H1 (cell line): Measurements from ENCODE around the gene PDCD6IP. TPM values are rescaled to one million over a fixed set of nuclear protein-coding genes. Genes with fewer than 3 reads are reported as not detected.
A peak's percentile ranks its signal among the peaks of the same experiment; 100 is the strongest.

ENCODE experiments used
- CTCF ChIA-PET: fragments of 300-600 bp; sonication (Branson Sonifier 250); formaldehyde crosslinking; loops from one replicate; lab custom pipeline; 2021; ENCODE audit not compliant: partially characterized antibody; lab: Charles Lee
- POLR2A ChIA-PET: fragments of 300-600 bp; sonication (Branson Sonifier 250); formaldehyde crosslinking; loops from one replicate; lab custom pipeline; 2021; ENCODE audit warnings: inconsistent platforms; ENCODE audit not compliant: partially characterized antibody; lab: Charles Lee
- DNase-seq, 2 experiments: peaks; one replicate each; pipeline versions ENCODE4 v3.0.0 to v3.0.0-alpha.2; 2010 to 2022; ENCODE audit warnings: low spot score in 2 of 2, low read depth in 1 of 2, mixed read lengths in 1 of 2
- FAIRE-seq: peaks from 2 replicates; lab custom pipeline; 2011; peaks lifted over from hg19 to GRCh38; lab: Jason Lieb, UNC
- H2AFZ ChIP-seq: 2 replicates; pipeline ENCODE4 v1.8.1; 2012; ENCODE audit warnings: low read length, inconsistent platforms
- H2AK5ac ChIP-seq: 2 replicates; pipeline ENCODE4 v1.6.1; 2013; ENCODE audit warnings: low read depth, low read length
- H2BK120ac ChIP-seq: replicated peaks from 2 replicates; pipeline ENCODE3; 2013; ENCODE audit warnings: low read depth, low read length, inconsistent platforms
- H2BK12ac ChIP-seq: 2 replicates; pipeline ENCODE4 v1.6.1; 2013; ENCODE audit warnings: low read depth, low read length
- H2BK15ac ChIP-seq: 2 replicates; pipeline ENCODE4 v1.6.1; 2013; ENCODE audit warnings: low read length
- H2BK20ac ChIP-seq: 2 replicates; pipeline ENCODE4 v1.6.1; 2013; ENCODE audit warnings: low read length
- H2BK5ac ChIP-seq: 2 replicates; pipeline ENCODE4 v1.6.1; 2013; ENCODE audit warnings: low read depth, low read length
- H3K14ac ChIP-seq: 2 replicates; pipeline ENCODE4 v1.6.1; 2013; ENCODE audit warnings: inconsistent platforms; ENCODE audit not compliant: insufficient read length
- H3K18ac ChIP-seq: 2 replicates; pipeline ENCODE4 v1.6.1; 2013; ENCODE audit warnings: low read length; ENCODE audit errors: extremely low read depth
- H3K23ac ChIP-seq: 2 replicates; pipeline ENCODE4 v1.6.1; 2013; ENCODE audit warnings: inconsistent platforms; ENCODE audit not compliant: insufficient read length
- H3K23me2 ChIP-seq: 2 replicates; pipeline ENCODE4 v1.6.1; 2013; ENCODE audit warnings: low read depth, low read length
- H3K27ac ChIP-seq: 2 replicates; pipeline ENCODE4 v1.6.1; 2011; ENCODE audit warnings: low read depth, low read length, inconsistent platforms
- H3K27me3 ChIP-seq, 4 experiments: replicated peaks in 1 of 4; 1 replicate in 1 of 4; 2 replicates in 3 of 4; pipeline versions ENCODE4 v1.6.1 to v1.8.1; 2011 to 2013; ENCODE audit warnings: low read length in 3 of 4, mild to moderate bottlenecking in 3 of 4, inconsistent platforms in 2 of 4, mixed read lengths in 2 of 4, moderate library complexity in 1 of 4; ENCODE audit not compliant: control insufficient read depth in 3 of 4, insufficient read depth in 3 of 4; ENCODE audit errors: extremely low read depth in 1 of 4
- H3K36me3 ChIP-seq, 4 experiments: 2 replicates each; pipeline versions ENCODE4 v1.6.1 to v1.8.1; 2011 to 2013; ENCODE audit warnings: mild to moderate bottlenecking in 4 of 4, low read length in 3 of 4, moderate library complexity in 2 of 4, control low read depth in 1 of 4, inconsistent platforms in 1 of 4; ENCODE audit not compliant: insufficient read depth in 4 of 4, control insufficient read depth in 2 of 4
- H3K4ac ChIP-seq: replicated peaks from 2 replicates; pipeline ENCODE3; 2013; ENCODE audit warnings: low read length, low read depth, mixed read lengths, inconsistent platforms; ENCODE audit not compliant: insufficient read length
- H3K4me1 ChIP-seq, 4 experiments: replicated peaks in 1 of 4; 1 replicate in 1 of 4; 2 replicates in 3 of 4; pipeline versions ENCODE4 v1.6.1 to v1.8.1; 2011 to 2013; ENCODE audit warnings: low read length in 3 of 4, inconsistent platforms in 2 of 4, mixed read lengths in 1 of 4; ENCODE audit not compliant: insufficient read depth in 4 of 4, control insufficient read depth in 3 of 4
- H3K4me2 ChIP-seq, 2 experiments: 2 replicates each; pipeline versions ENCODE4 v1.6.1 to v1.8.1; 2011 to 2013; ENCODE audit warnings: low read depth in 2 of 2, low read length in 2 of 2, control low read depth in 1 of 2, inconsistent platforms in 1 of 2, mild to moderate bottlenecking in 1 of 2; ENCODE audit not compliant: insufficient read depth in 1 of 2
- H3K4me3 ChIP-seq, 4 experiments: fragments of 200-600, 300-600 bp in 1 of 4; sonication (generic), shearing (Covaris generic), sonication (Bioruptor Twin) in 1 of 4; 2 replicates each; pipeline versions ENCODE4 v1.5.1 to v1.8.1; 2011 to 2016; ENCODE audit warnings: low read length in 4 of 4, low read depth in 3 of 4, control low read depth in 2 of 4, inconsistent platforms in 2 of 4, mild to moderate bottlenecking in 2 of 4, mixed read lengths in 1 of 4, moderate library complexity in 1 of 4; ENCODE audit not compliant: insufficient read depth in 2 of 4; ENCODE audit errors: extremely low read depth in 1 of 4
- H3K56ac ChIP-seq: replicated peaks from 2 replicates; pipeline ENCODE3; 2013; ENCODE audit warnings: low read depth, mild to moderate bottlenecking, mixed read lengths, low read length, inconsistent platforms; ENCODE audit not compliant: insufficient read length
- H3K79me1 ChIP-seq: 2 replicates; pipeline ENCODE4 v1.6.1; 2013; ENCODE audit warnings: low read depth, low read length, control low read depth
- H3K79me2 ChIP-seq, 2 experiments: 2 replicates each; pipeline versions ENCODE4 v1.6.1 to v1.8.1; 2012 to 2013; ENCODE audit warnings: low read length in 2 of 2, mild to moderate bottlenecking in 2 of 2, inconsistent platforms in 1 of 2; ENCODE audit not compliant: insufficient read depth in 2 of 2, control insufficient read depth in 1 of 2
- H3K9ac ChIP-seq, 4 experiments: replicated peaks in 1 of 4; 1 replicate in 1 of 4; 2 replicates in 3 of 4; pipeline versions ENCODE4 v1.6.1 to v1.8.1; 2011 to 2013; ENCODE audit warnings: low read depth in 3 of 4, low read length in 3 of 4, control low read depth in 2 of 4, mild to moderate bottlenecking in 2 of 4, moderate library complexity in 2 of 4, inconsistent platforms in 1 of 4; ENCODE audit errors: extremely low read depth in 1 of 4
- H3K9me3 ChIP-seq, 2 experiments: 2 replicates each; pipeline versions ENCODE4 v1.6.1 to v1.8.1; 2012 to 2013; ENCODE audit warnings: mild to moderate bottlenecking in 2 of 2, moderate library complexity in 2 of 2, control low read depth in 1 of 2, inconsistent platforms in 1 of 2, low read depth in 1 of 2, low read length in 1 of 2, mixed read lengths in 1 of 2; ENCODE audit not compliant: insufficient read depth in 2 of 2
- H4K20me1 ChIP-seq, 2 experiments: replicated peaks in 1 of 2; 2 replicates each; pipeline versions ENCODE3 to v1.8.1; 2011 to 2013; ENCODE audit warnings: inconsistent platforms in 2 of 2, low read length in 2 of 2, mild to moderate bottlenecking in 1 of 2; ENCODE audit not compliant: insufficient read depth in 2 of 2, control insufficient read depth in 1 of 2
- H4K5ac ChIP-seq: 2 replicates; pipeline ENCODE4 v1.6.1; 2013; ENCODE audit warnings: low read length, low read depth, mixed read lengths, inconsistent platforms; ENCODE audit not compliant: insufficient read length
- H4K8ac ChIP-seq: 2 replicates; pipeline ENCODE4 v1.8.0; 2013; ENCODE audit warnings: mild to moderate bottlenecking, moderate library complexity, low read length, inconsistent platforms; ENCODE audit not compliant: insufficient read depth; ENCODE audit errors: extremely low read depth
- H4K91ac ChIP-seq: replicated peaks from 2 replicates; pipeline ENCODE3; 2013; ENCODE audit warnings: low read length, mixed read lengths, inconsistent platforms; ENCODE audit not compliant: insufficient read length
- CBX5 ChIP-seq: fragments of 300-800, 300-1000 bp; sonication (generic); IDR thresholded peaks from 2 replicates; pipeline ENCODE4 v1.7.1; 2016; ENCODE audit warnings: antibody characterized with exemption, low read length, low read depth
- KDM5A ChIP-seq: fragments of 200-600 bp; IDR thresholded peaks from 2 replicates; pipeline ENCODE4 v1.7.1; 2012; ENCODE audit warnings: mild to moderate bottlenecking, low read length, inconsistent platforms, mixed read lengths
- POLR2AphosphoS5 ChIP-seq: IDR thresholded peaks from 2 replicates; pipeline ENCODE4 v1.6.1; 2011; ENCODE audit warnings: low read depth, low read length
- TAF7 ChIP-seq: optimal IDR thresholded peaks from 2 replicates; pipeline ENCODE3; 2011; ENCODE audit warnings: low read depth, mild to moderate bottlenecking, inconsistent platforms, low read length, moderate library complexity, borderline replicate concordance
- WGBS, 2 experiments: shearing (Covaris generic) in 1 of 2; methylation state at CpG; one replicate each; pipeline versions ENCODE4 v1.1.6 to v1.1.7; 2013 to 2015; ENCODE audit warnings: low lambda C conversion rate in 2 of 2, mixed read lengths in 2 of 2, inconsistent platforms in 1 of 2, low coverage in 1 of 2, missing lambda C conversion rate in 1 of 2; ENCODE audit not compliant: insufficient replicate concordance in 2 of 2, insufficient coverage in 1 of 2, insufficient read length in 1 of 2; ENCODE audit errors: extremely low coverage in 1 of 2, missing lambda C conversion rate in 1 of 2; 5-methylcytosine and 5-hydroxymethylcytosine counted together
- long read RNA-seq, 2 experiments: library from RNA in 1 of 2; library from capped mRNA in 1 of 2; stranded (forward); transcript quantifications; one replicate each; pipeline ENCODE4 v2.0.0, GENCODE V29; 2021; ENCODE audit warnings: inconsistent platforms in 1 of 2
- polyA minus RNA-seq, 3 experiments: library from RNA; depleted of rRNA, polyadenylated mRNA; stranded (reverse); fragments of >200 nt; gene quantifications; 1 replicate in 2 of 3; 2 replicates in 1 of 3; pipeline ENCODE4 v1.2.3, GENCODE V29; 2011
- polyA plus RNA-seq, 7 experiments: library from polyadenylated mRNA; depleted of rRNA in 3 of 7; stranded (reverse) in 5 of 7; unstranded in 2 of 7; fragments of >200 nt in 5 of 7; fragments of 200-250 nt in 2 of 7; gene quantifications; 1 replicate in 5 of 7; 2 replicates in 1 of 7; 4 replicates in 1 of 7; pipeline versions ENCODE4 v1.2.1 to v1.2.3, GENCODE V29; 2011 to 2013; ENCODE audit warnings: missing spikeins in 2 of 7, mixed read lengths in 2 of 7
- total RNA-seq: library from RNA; stranded (reverse); fragmentation: NEBNext Ultra II Directional; extraction: Animal tissue kit (Norgen Biotek cat#: 25700); gene quantifications from 2 replicates; pipeline ENCODE4 v1.2.1, GENCODE V29; 2021

The PDCD6IP gene, protein sequence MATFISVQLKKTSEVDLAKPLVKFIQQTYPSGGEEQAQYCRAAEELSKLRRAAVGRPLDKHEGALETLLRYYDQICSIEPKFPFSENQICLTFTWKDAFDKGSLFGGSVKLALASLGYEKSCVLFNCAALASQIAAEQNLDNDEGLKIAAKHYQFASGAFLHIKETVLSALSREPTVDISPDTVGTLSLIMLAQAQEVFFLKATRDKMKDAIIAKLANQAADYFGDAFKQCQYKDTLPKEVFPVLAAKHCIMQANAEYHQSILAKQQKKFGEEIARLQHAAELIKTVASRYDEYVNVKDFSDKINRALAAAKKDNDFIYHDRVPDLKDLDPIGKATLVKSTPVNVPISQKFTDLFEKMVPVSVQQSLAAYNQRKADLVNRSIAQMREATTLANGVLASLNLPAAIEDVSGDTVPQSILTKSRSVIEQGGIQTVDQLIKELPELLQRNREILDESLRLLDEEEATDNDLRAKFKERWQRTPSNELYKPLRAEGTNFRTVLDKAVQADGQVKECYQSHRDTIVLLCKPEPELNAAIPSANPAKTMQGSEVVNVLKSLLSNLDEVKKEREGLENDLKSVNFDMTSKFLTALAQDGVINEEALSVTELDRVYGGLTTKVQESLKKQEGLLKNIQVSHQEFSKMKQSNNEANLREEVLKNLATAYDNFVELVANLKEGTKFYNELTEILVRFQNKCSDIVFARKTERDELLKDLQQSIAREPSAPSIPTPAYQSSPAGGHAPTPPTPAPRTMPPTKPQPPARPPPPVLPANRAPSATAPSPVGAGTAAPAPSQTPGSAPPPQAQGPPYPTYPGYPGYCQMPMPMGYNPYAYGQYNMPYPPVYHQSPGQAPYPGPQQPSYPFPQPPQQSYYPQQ
- total RNA-seq, result 136 and 155 TPM in 2 replicates
- polyA plus RNA-seq (2011; rRNA removed), result 61.7 and 107 TPM in 2 replicates
- 60.4 TPM for polyA plus RNA-seq (2011; cell fraction: cytosol; rRNA removed)
- 127 TPM for polyA plus RNA-seq (2011; cell fraction: nucleus; rRNA removed)
- 67.7 to 92.3 TPM (median 81.6 TPM) in 4 replicates for polyA plus RNA-seq (2012, experiment 1 of 2)
- 7.0 TPM for polyA plus RNA-seq (2012, experiment 2 of 2)
- polyA plus RNA-seq (2013, experiment 1 of 2), result 60.8 TPM
- 60.6 TPM for polyA plus RNA-seq (2013, experiment 2 of 2)
- polyA minus RNA-seq (2011; rRNA and poly(A)+ RNA removed), result 83.9 and 86.3 TPM in 2 replicates
- 162 TPM for polyA minus RNA-seq (2011; cell fraction: cytosol; rRNA and poly(A)+ RNA removed)
- polyA minus RNA-seq (2011; cell fraction: nucleus; rRNA and poly(A)+ RNA removed), result 150 TPM
- long read RNA-seq, experiment 1, full-length matches to known transcripts, result 20 of 90 reads
- long read RNA-seq, experiment 1, partial matches to known transcripts, result 53 of 90 reads
- long read RNA-seq, experiment 1, other reads (novel, unspliced or antisense), result 17 of 90 reads
- long read RNA-seq, experiment 2, full-length matches to known transcripts, result 19 of 20 reads
- long read RNA-seq, experiment 2, partial matches to known transcripts, result 1 of 20 reads
- long read RNA-seq, experiment 2, other reads (novel, unspliced or antisense), result 0 of 20 reads

DNA sequence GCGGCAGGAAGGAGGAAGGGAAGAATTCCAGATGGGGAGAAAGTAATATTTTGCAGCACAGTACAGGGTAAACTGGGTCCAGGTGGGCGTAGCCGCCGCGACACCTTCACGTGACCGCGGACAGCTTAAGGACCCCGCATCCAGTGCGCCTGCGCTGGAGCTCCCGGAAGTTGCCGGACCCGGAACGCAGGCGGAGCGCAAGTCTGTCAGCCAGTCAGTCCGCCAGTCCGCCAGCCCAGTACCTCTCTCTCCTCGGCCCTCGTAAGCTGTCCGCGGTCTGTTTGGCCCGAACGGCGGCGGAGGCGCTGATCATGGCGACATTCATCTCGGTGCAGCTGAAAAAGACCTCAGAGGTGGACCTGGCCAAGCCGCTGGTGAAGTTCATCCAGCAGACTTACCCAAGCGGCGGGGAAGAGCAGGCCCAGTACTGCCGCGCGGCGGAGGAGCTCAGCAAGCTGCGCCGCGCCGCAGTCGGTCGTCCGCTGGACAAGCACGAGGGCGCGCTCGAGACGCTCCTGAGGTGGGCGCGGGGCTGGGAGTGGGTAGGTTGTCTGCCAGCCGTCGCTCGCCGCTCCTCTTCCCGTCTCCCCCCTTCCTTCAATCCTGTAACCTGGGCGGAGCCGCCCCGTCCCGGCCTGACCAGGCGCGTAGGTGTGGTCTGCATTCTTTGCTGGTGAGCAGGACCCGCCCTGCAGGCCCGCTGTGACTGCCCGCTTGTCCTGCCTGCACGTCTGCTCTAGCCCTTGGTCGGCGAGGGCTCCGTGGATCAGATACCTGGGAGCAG, at the start of gene PDCD6IP:
PDCD6IP (plus strand) TSS at position 213 of the 784 bp plus-strand sequence; CDS start at position 312, 99 bp downstream.
- Histone ChIP-seq H4K5ac (peak within 1 kb of the TSS; percentile 92), H3K23me2 (peaks cover 4% of the 10 kb centered on the region), H2BK20ac (no peak within 1 kb of the TSS), H2BK120ac (no peak within 1 kb of the TSS), H2AFZ (peak within 1 kb of the TSS; percentile 98), H3K36me3 (no peaks in the 10 kb centered on the region; a peak in 1 of 8 replicates), H3K9me3 (no peaks in the 10 kb centered on the region), H3K4me3 (peak within 1 kb of the TSS; percentile 81 to 100 (median 89)), H4K8ac (peak within 1 kb of the TSS; percentile 96; the same call in 1 of the 2 replicates), H3K9ac (peak within 1 kb of the TSS; percentile 81 to 96 (median 92)), H2BK5ac (peak within 1 kb of the TSS; percentile 76), H4K20me1 (no peaks in the 10 kb centered on the region), H3K18ac (peak within 1 kb of the TSS; percentile 60), H3K27me3 (no peaks in the 10 kb centered on the region), H4K91ac (peak within 1 kb of the TSS; percentile 83), H2BK12ac (no peak within 1 kb of the TSS), H2AK5ac (no peak within 1 kb of the TSS), H3K4me2 (peak within 1 kb of the TSS; percentile 90 to 95), H3K56ac (peak within 1 kb of the TSS; percentile 83), H3K27ac (peak within 1 kb of the TSS; percentile 80), H3K4me1 (peaks cover 0 to 7% (median under 1%) of the 10 kb centered on the region in 4 experiments; a peak in 4 of 7 replicates), H3K14ac (no peak within 1 kb of the TSS), H3K4ac (peak within 1 kb of the TSS; percentile 27), H3K79me1 (no peaks in the 10 kb centered on the region), H3K23ac (no peak within 1 kb of the TSS), H3K79me2 (peaks cover 0 to 49% of the 10 kb centered on the region in 2 experiments; a peak in 3 of 4 replicates), H2BK15ac (no peak within 1 kb of the TSS)
- CTCF ChIA-PET, result interaction anchor here (0.7 to 2.9 kb wide), 8 partner anchors 8 to 162 kb away, joined by 3 to 9 read pairs (median 4); no protein-coding TSS in a partner anchor
- DNase-seq (peak; percentile 78 to 93), FAIRE-seq (no peak)
- POLR2A ChIA-PET, result interaction anchor here (0.6 to 1.8 kb wide), 12 partner anchors 9 to 420 kb away, joined by 3 to 9 read pairs (median 3); partner anchors contain the start of gene UBP1
- WGBS, 2 experiments, result 1% methylated on average over 55 of the region's 69 CpGs; no CpG with 5 or more reads in 1 of the 2 experiments
- TF ChIP-seq CBX5 (no peak), KDM5A (peak; percentile 96), TAF7 (peak; percentile 85), POLR2AphosphoS5 (peak; percentile 96)
